GM23248 (cell line): ENCODE results near the gene NR5A2.

ENCODE experiments used
- EZH2 ChIP-seq: fragments of 200-600 bp; sonication (generic); IDR thresholded peaks from 2 replicates; pipeline ENCODE4 v1.6.1; 2018; ENCODE audit warnings: antibody characterized with exemption, mild to moderate bottlenecking; ENCODE audit not compliant: insufficient read depth, poor library complexity, severe bottlenecking
- EZH2phosphoT487 ChIP-seq: fragments of 200-600 bp; sonication (generic); IDR thresholded peaks from 2 replicates; pipeline ENCODE4 v1.6.1; 2018; ENCODE audit warnings: antibody characterized with exemption, moderate library complexity, mild to moderate bottlenecking, low read depth; ENCODE audit not compliant: insufficient read depth

GRCh38 chr1:200168926-200169325, 141.4 kb downstream of the NR5A2 start:
- no peak for TF ChIP-seq EZH2
- no peak for TF ChIP-seq EZH2phosphoT487
